GM19025 (cell line): ENCODE measurements around the gene C3orf80.
"Not testable (repeated sequence)": the region's sequence is repeated elsewhere in the genome, so short reads cannot be mapped to it uniquely, and the experiment has no call there.

Experiments used
- ATAC-seq: cut with Tn5 transposase; IDR thresholded peaks from one replicate; pipeline ENCODE4 v1.9.1; 2021; ENCODE audit warnings: mild to moderate bottlenecking, low read depth, moderate library complexity; ENCODE audit not compliant: unreplicated experiment

The C3orf80 gene

GRCh38 chr3:160225176-160226025 is at the start of gene C3orf80:
TSS of gene C3orf80 (plus strand) at chr3:160225422. CDS start at chr3:160225636, 214 bp downstream.
- peak; percentile 76 for ATAC-seq

- ATAC-seq: no peak
Measured at GRCh38 chr3:160176923-160177322, 48.3 kb upstream of the C3orf80 start.

GRCh38 chr3:160178661-160179060 is 46.6 kb upstream of the C3orf80 start:
- ATAC-seq: not testable (repeated sequence)

- not testable (repeated sequence) for ATAC-seq
Measured at GRCh38 chr3:160179403-160179802, 45.8 kb upstream of the C3orf80 start.

GRCh38 chr3:160179906-160180305 is 45.3 kb upstream of the C3orf80 start:
- no peak for ATAC-seq

- no peak for ATAC-seq
Measured at GRCh38 chr3:160180581-160181216, 44.5 kb upstream of the C3orf80 start.

- no peak for ATAC-seq
Measured at GRCh38 chr3:160183345-160184076, 41.7 kb upstream of the C3orf80 start.

- no peak for ATAC-seq
Measured at GRCh38 chr3:160184655-160185054, 40.6 kb upstream of the C3orf80 start.

GRCh38 chr3:160185751-160186150 is 39.5 kb upstream of the C3orf80 start:
- no peak for ATAC-seq

- ATAC-seq: no peak
Measured at GRCh38 chr3:160187288-160187687, 37.9 kb upstream of the C3orf80 start.

GRCh38 chr3:160192310-160193029 is 32.8 kb upstream of the C3orf80 start:
- ATAC-seq: no peak

GRCh38 chr3:160193644-160194192 is 31.5 kb upstream of the C3orf80 start:
- no peak for ATAC-seq

GRCh38 chr3:160194438-160194837 is 30.8 kb upstream of the C3orf80 start:
- ATAC-seq: no peak

GRCh38 chr3:160195106-160195505 is 30.1 kb upstream of the C3orf80 start:
- no peak for ATAC-seq

- ATAC-seq: no peak
Measured at GRCh38 chr3:160196511-160197104, 28.6 kb upstream of the C3orf80 start.

GRCh38 chr3:160199108-160199507 is 26.1 kb upstream of the C3orf80 start:
- no peak for ATAC-seq

- peak; percentile 81 for ATAC-seq
Measured at GRCh38 chr3:160200353-160200752, 24.9 kb upstream of the C3orf80 start.

GRCh38 chr3:160204396-160205011 is 20.7 kb upstream of the C3orf80 start:
- ATAC-seq: not testable (repeated sequence)

GRCh38 chr3:160205606-160206005 is 19.6 kb upstream of the C3orf80 start:
- no peak for ATAC-seq
